Stimulated activated naive CD4-positive, alpha-beta T cell (primary cell): ENCODE results near the gene NPLOC4.
A peak's percentile ranks its signal among the peaks of the same experiment; 100 is the strongest.

Experiments
- DNase-seq, 6 experiments: peaks; one replicate each; lab custom pipeline; 2025; lab: John Stamatoyannopoulos, UW

The NPLOC4 gene

DNA sequence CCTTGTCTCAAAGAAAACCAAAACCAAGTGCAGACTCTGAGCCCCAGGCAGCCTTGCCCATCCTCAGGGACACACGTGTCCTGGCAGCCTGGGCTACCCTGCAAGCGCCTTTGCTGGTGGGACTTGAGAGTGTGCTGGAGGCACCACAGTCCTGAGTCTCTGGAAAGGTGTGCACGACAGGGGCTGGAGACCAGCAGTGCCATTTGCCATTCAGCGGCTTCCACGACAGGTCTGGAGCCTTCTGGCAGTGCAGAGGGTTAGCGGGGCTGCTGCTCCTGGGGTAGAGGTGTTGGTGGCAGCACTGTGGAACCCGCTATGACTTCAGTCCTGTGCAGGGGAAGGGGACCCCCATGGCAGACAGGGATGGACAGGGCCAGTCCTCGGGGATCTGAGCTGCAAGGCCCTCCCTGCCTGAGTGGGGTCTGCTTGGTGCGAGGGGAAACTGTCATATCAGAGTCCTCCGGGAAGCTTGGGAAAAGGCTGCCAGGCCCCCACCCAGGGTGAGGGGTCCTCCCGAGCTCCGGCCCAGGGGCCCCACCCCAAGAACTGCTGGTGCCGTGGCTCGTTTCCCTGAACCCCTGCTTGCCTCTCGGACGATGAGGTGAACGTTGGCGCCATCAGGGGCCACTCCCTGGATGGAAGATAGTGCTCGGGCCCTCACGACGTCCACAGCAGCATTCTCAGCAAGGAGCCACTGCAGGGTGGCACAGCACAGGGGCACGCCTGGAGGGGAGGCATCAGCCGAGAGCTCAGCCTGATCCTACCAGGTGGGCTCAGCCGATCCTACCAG lies 91.6 kb downstream of the NPLOC4 start:
- no peak for DNase-seq

- DNase-seq = no peak
Observed at GRCh38 chr17:81544281-81544974, 92.5 kb downstream of the NPLOC4 start.

GRCh38 chr17:81543756-81544155 lies 93.2 kb downstream of the NPLOC4 start:
- DNase-seq = no peak

DNA sequence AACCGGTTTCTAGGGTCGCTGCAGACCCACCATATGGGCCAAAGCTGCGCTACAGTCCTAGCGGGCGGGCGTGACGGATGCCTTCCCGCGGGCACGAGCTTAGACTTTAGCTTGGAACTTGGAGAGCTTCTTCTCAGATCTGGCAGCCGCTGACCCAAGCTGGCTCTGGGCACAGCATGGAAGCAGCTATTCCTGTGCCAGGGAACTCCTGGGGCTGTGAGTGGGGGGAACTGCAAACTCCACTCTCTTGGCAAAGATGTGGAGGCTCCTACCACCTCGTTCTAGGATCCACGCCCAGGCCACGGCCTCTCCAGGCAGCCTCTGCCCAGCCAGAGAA lies 93.6 kb downstream of the NPLOC4 start:
- no peak for DNase-seq

DNA sequence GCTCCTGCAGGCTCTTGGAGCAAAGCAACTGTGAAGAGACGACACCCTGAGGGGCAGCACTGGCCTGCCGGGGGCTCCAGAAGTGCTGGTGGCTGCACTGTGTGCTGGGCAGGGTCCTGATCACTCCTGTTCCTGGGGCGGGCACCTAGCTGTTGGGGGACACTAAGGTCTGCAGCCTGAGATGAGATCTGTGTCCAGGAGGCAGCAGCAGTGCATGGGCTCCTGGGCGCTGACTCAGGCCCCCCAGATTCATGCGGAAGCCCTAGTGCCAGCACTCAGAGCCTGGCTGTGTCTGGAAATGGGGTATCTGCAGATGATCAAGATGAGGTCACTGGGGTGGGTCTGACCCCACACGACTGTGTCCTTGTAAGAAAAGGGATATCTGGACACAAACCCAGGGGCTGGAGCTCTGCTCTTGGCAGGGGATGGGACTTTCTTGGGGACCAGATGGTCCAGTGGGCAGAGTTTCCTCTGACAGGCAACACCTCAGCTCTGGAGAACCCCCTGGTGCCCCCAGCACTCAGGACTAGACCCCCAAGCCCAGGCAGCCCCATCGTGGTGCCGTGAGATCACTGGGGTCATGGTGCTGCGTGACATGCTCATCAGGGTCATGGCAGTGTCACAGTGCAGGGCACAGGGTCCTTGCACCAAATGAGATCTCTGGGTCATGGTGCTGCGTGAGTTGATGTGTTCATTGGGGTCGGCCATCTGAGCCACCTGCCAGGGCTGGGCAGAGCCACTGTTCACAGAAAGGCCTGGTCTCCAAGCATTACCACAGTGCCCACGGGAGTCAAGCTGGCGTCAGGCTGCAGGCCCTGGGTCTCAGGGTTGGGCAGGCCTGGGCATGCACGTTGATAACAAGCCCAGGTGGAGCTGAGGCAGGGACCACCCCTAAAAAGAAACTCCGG lies 94.2 kb downstream of the NPLOC4 start:
- no peak for DNase-seq

- no peak for DNase-seq
Observed at GRCh38 chr17:81541123-81541522, 95.8 kb downstream of the NPLOC4 start.

GRCh38 chr17:81540676-81541027 lies 96.3 kb downstream of the NPLOC4 start:
- DNase-seq = no peak

DNA sequence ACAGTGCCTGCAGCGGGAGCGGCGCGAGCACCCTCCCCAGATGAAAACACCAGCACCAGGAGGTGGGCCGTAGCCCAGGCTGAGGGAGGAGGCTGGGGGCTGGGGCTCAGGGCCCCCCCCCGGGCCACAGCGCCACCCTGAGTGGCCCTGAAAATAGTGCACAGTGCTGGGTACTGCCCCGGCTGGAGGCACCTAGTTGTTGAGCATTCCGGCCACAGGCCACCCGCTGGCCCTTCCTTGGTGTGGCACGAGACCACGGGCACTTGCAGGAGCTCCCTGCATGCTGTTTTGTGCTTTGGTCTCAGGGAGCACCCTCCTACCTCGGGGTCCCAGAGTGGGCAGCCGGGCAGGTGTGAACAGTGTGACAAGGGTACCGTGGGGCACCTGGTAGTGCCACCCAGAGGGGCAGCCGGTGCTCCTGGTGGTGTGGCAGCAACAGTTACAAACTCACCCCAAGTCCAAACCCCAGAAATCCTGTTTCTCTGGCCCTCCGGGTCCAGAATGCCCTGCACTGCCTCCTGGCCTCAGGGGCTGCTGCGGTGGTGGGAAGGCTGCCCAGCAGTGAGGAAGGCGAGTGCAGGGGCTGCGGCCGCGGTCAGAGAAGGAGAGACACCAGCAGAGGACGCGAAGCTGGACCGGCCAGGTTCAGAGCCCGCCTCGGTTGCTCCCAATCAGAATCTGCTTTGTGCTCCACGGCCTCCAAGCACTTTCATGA lies 96.8 kb downstream of the NPLOC4 start:
- DNase-seq = no peak

GRCh38 chr17:81539571-81539900 lies 97.4 kb downstream of the NPLOC4 start:
- DNase-seq = no peak

- no peak for DNase-seq
Observed at GRCh38 chr17:81538651-81539570, 98.0 kb downstream of the NPLOC4 start.

GRCh38 chr17:81537856-81538555 lies 98.9 kb downstream of the NPLOC4 start:
- DNase-seq = no peak

- DNase-seq = peak in 5 of 6 experiments; percentile 18 to 26 (median 22)
Observed at GRCh38 chr17:81537343-81537855, 99.5 kb downstream of the NPLOC4 start.

GRCh38 chr17:81536299-81537290 lies 100.3 kb downstream of the NPLOC4 start:
- no peak for DNase-seq

DNA sequence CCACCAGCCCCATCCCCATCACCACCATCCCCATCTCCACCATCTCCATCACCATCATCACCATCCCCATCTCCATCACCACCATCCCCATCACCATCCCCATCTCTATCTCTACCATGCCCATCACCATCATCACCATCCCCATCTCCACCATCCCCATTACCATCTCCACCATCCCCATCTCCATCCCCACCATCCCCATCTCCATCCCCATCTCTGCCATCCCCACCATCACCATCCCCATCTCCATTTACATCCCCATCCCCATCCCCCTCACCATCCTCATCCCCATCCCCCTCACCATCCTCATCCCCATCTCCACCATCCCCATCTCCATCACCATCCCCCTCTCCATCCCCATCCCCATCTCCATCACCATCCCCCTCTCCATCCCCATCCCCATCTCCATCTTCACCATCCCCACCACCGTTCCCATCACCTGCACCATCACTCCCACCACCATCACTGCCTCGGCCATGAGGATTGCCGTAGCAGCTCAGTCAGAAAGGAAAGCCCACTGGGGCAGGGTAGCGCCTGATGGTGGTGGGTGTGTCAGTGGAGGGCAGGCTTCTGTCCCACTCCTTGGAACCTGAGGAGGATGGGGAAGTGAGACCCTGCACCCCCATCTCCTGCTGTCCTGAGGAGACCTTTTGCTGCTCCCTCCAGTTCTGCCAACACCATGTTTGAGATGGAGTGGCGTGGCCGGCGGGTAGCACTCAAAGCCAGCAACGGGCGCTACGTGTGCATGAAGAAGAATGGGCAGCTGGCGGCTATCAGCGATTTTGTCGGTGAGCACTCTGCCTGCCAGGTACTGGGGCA lies 101.2 kb downstream of the NPLOC4 start:
- no peak for DNase-seq

GRCh38 chr17:81535007-81535328 lies 101.9 kb downstream of the NPLOC4 start:
- no peak for DNase-seq

DNA sequence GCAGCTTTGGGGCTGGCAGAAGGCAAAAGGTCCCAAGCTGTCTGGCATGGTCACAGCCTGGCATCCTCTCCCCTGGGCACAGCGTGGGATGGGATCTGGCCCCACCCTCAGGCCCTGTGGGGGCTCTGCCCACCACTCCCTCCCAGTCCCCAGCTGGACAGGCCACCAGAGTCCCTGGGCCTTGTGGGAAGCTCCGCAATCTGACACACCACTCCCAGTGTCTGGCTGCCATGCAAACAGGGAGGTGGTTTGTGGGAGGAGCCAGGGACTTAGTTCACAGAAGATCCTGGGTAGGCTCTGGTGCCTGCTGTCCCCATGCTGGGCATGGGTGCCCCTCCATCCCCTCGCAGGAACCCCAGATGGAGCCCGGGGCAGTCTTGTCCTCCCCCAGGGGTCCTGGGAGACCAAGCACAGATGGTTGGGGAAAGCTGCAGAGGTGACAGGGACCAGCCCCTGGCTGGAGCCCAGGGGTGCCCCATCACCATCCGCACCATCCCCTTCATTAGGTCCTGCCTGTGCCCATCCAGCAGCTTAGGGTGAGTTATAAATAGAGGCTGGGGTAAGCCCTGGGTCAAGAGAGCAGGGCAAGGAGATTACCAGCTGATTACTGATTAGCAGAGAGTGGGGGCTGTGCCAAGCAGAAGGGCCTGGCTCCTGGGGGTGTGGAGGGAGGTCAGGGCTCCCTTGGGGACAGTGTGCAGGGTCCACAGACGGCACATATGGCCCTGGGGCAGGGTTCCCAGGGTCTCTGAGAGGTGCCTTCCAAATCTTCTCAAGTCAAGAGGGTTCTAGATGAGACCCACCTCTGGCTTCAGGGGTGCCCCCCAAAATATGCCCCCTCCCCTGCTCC lies 102.5 kb downstream of the NPLOC4 start:
- no peak for DNase-seq
